ENCODE results near the gene FSD1L.

Gene FSD1L

GRCh38 chr9:105447814-105448812 is at the start of gene FSD1L:
FSD1L (plus strand) TSS chr9:105448034; CDS start chr9:105448221, 187 bp downstream.
- no CpG with 5 or more reads among the region's 87 CpGs for WGBS (ENCODE audit: insufficient coverage, insufficient read length)
- Histone ChIP-seq H3K4me1 (ENCODE audit: control insufficient read depth, insufficient read depth, low read length) (no peaks in the 10 kb centered on the region), H3K27me3 (ENCODE audit: control insufficient read depth, insufficient read depth, low read length) (no peaks in the 10 kb centered on the region), H3K9me3 (ENCODE audit: control insufficient read depth, insufficient read depth, low read length) (no peaks in the 10 kb centered on the region), H3K27ac (ENCODE audit: low read length) (no peak within 1 kb of the TSS), H3K4me3 (ENCODE audit: low read length) (peak within 1 kb of the TSS; percentile 97), H3K36me3 (ENCODE audit: control insufficient read depth, insufficient read depth, low read length) (no peaks in the 10 kb centered on the region)
- DNase-seq (ENCODE audit: low read depth, low spot score): peak; percentile 84

DNA sequence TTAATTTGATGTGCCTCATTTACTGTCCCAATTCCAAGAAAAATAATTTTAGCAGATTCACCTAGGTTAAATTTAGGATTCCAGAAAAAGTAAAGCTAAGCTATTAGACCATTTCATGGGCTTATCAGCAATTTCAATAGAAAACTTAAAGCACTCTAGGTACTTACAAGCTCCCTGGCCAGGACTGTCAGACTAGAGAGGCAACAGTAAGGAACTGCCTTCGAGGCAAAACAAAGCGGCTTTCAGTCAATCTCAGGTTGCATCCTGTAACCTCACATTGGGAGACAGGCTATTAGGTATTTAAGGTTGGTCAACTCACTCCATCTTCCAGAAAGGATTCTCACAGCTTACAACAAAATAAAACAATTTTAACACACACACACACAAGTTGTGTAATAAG is 48.7 kb upstream of the FSD1L start:
- H3K4me1 ChIP-seq (ENCODE audit: control insufficient read depth, insufficient read depth, low read length): peaks cover 7% of the 10 kb centered on the region
- H3K27me3 ChIP-seq (ENCODE audit: control insufficient read depth, insufficient read depth, low read length): no peaks in the 10 kb centered on the region
- H3K27ac ChIP-seq (ENCODE audit: low read length): no peak overlapping the region
- H3K9me3 ChIP-seq (ENCODE audit: control insufficient read depth, insufficient read depth, low read length): no peaks in the 10 kb centered on the region
- no peak overlapping the region for H3K4me3 ChIP-seq (ENCODE audit: low read length)
- DNase-seq (ENCODE audit: low read depth, low spot score): no peak
- WGBS (ENCODE audit: insufficient coverage, insufficient read length): no CpG with 5 or more reads among the region's 2 CpGs
- H3K36me3 ChIP-seq (ENCODE audit: control insufficient read depth, insufficient read depth, low read length): no peaks in the 10 kb centered on the region

GRCh38 chr9:105401651-105402050 is 46.2 kb upstream of the FSD1L start:
- H3K4me3 ChIP-seq (ENCODE audit: low read length): no peak overlapping the region
- DNase-seq (ENCODE audit: low read depth, low spot score): no peak
- H3K27me3 ChIP-seq (ENCODE audit: control insufficient read depth, insufficient read depth, low read length): no peaks in the 10 kb centered on the region
- 100% methylated on average over 1 of the region's 3 CpGs for WGBS (ENCODE audit: insufficient coverage, insufficient read length)
- no peaks in the 10 kb centered on the region for H3K9me3 ChIP-seq (ENCODE audit: control insufficient read depth, insufficient read depth, low read length)
- H3K4me1 ChIP-seq (ENCODE audit: control insufficient read depth, insufficient read depth, low read length): peaks cover 7% of the 10 kb centered on the region
- H3K36me3 ChIP-seq (ENCODE audit: control insufficient read depth, insufficient read depth, low read length): no peaks in the 10 kb centered on the region
- no peak overlapping the region for H3K27ac ChIP-seq (ENCODE audit: low read length)

DNA sequence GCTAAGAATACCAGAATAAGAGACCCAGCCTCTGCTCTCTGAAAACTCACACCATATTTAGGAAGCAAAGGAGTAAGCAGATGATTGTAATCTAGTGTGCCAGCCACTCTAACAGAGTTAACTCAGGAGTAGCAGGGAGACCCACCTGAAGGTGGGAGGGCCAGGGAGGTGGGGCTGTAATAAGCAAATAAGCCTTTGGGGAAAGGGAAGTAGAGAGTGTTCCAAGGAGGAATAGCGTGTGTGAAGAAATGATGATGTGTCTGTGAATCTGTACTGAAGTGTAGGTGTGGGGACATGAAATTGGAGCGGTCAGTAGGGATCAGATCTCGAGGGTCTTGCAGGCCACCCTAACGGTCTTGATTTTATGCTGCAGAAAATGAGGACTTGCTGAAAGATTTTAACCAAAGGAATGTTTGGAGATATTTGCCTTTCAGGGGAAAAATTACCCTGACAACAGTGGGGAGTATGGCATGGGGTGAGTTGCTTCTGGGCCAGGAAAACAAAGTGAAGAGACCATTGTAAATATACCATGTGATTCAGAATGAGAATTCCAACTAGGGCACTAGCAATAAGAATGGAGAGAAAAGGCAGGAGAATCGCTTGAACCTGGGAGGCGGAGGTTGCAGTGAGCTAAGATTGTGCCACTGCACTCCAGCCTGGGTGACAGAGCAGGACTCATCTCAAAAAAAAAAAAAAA is 44.1 kb upstream of the FSD1L start:
- no peak for DNase-seq (ENCODE audit: low read depth, low spot score)
- WGBS (ENCODE audit: insufficient coverage, insufficient read length): no CpG with 5 or more reads among the region's 6 CpGs
- no peak overlapping the region for H3K27ac ChIP-seq (ENCODE audit: low read length)
- H3K4me1 ChIP-seq (ENCODE audit: control insufficient read depth, insufficient read depth, low read length): peaks cover 7% of the 10 kb centered on the region
- no peaks in the 10 kb centered on the region for H3K9me3 ChIP-seq (ENCODE audit: control insufficient read depth, insufficient read depth, low read length)
- no peaks in the 10 kb centered on the region for H3K36me3 ChIP-seq (ENCODE audit: control insufficient read depth, insufficient read depth, low read length)
- H3K4me3 ChIP-seq (ENCODE audit: low read length): no peak overlapping the region
- H3K27me3 ChIP-seq (ENCODE audit: control insufficient read depth, insufficient read depth, low read length): no peaks in the 10 kb centered on the region

- H3K27me3 ChIP-seq (ENCODE audit: control insufficient read depth, insufficient read depth, low read length): no peaks in the 10 kb centered on the region
- no peak overlapping the region for H3K4me3 ChIP-seq (ENCODE audit: low read length)
- H3K9me3 ChIP-seq (ENCODE audit: control insufficient read depth, insufficient read depth, low read length): no peaks in the 10 kb centered on the region
- WGBS (ENCODE audit: insufficient coverage, insufficient read length): no CpG with 5 or more reads among the region's 6 CpGs
- no peak for DNase-seq (ENCODE audit: low read depth, low spot score)
- no peaks in the 10 kb centered on the region for H3K36me3 ChIP-seq (ENCODE audit: control insufficient read depth, insufficient read depth, low read length)
- H3K27ac ChIP-seq (ENCODE audit: low read length): no peak overlapping the region
- H3K4me1 ChIP-seq (ENCODE audit: control insufficient read depth, insufficient read depth, low read length): peaks cover 7% of the 10 kb centered on the region
Measured at GRCh38 chr9:105405514-105406131, 42.2 kb upstream of the FSD1L start.

DNA sequence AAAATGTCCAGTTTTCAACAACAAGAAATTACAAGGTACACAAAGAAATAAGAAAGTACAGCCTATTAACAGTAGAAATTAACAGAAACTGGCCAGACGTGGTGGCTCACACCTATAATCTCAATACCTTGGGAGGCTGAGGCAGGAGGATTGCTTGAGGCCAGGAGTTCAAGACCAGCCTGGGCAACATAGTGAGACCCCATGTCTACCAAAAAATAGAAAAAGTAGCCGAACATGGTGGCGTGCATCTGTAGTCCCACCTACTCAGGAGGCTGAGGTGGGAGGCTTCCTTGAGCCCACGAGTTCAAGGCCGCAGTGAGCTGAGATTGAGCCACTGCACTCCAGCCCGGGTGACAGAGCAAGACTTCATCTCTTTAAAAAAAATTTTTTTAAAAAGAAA is 41.5 kb upstream of the FSD1L start:
- peaks cover 7% of the 10 kb centered on the region for H3K4me1 ChIP-seq (ENCODE audit: control insufficient read depth, insufficient read depth, low read length)
- no peaks in the 10 kb centered on the region for H3K36me3 ChIP-seq (ENCODE audit: control insufficient read depth, insufficient read depth, low read length)
- no CpG with 5 or more reads among the region's 6 CpGs for WGBS (ENCODE audit: insufficient coverage, insufficient read length)
- DNase-seq (ENCODE audit: low read depth, low spot score): no peak
- H3K4me3 ChIP-seq (ENCODE audit: low read length): no peak overlapping the region
- no peaks in the 10 kb centered on the region for H3K27me3 ChIP-seq (ENCODE audit: control insufficient read depth, insufficient read depth, low read length)
- H3K27ac ChIP-seq (ENCODE audit: low read length): no peak overlapping the region
- no peaks in the 10 kb centered on the region for H3K9me3 ChIP-seq (ENCODE audit: control insufficient read depth, insufficient read depth, low read length)

DNA sequence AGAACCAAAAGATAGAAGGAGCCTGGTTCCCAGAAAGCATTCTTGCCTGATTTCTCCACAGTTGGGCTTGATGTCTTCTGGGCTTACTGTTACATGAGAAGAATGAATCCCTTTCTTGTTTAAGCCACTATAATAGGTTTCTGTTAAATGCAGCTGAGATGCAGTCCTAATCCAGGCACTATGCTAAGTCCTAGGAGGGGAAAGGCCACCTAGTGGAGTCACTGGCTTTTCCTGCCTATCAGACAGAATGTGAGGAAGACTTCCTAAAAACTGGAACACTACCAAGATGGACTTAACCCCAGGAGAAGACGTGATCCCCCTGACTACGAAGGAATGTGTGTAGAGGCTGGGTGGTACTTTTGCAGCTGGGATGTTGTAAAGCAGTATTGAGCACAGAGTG is 34.3 kb upstream of the FSD1L start:
- Histone ChIP-seq H3K9me3 (ENCODE audit: control insufficient read depth, insufficient read depth, low read length) (no peaks in the 10 kb centered on the region), H3K4me3 (ENCODE audit: low read length) (no peak overlapping the region), H3K27me3 (ENCODE audit: control insufficient read depth, insufficient read depth, low read length) (no peaks in the 10 kb centered on the region), H3K4me1 (ENCODE audit: control insufficient read depth, insufficient read depth, low read length) (no peaks in the 10 kb centered on the region), H3K27ac (ENCODE audit: low read length) (no peak overlapping the region), H3K36me3 (ENCODE audit: control insufficient read depth, insufficient read depth, low read length) (no peaks in the 10 kb centered on the region)
- no CpG with 5 or more reads among the region's 2 CpGs for WGBS (ENCODE audit: insufficient coverage, insufficient read length)
- no peak for DNase-seq (ENCODE audit: low read depth, low spot score)

DNA sequence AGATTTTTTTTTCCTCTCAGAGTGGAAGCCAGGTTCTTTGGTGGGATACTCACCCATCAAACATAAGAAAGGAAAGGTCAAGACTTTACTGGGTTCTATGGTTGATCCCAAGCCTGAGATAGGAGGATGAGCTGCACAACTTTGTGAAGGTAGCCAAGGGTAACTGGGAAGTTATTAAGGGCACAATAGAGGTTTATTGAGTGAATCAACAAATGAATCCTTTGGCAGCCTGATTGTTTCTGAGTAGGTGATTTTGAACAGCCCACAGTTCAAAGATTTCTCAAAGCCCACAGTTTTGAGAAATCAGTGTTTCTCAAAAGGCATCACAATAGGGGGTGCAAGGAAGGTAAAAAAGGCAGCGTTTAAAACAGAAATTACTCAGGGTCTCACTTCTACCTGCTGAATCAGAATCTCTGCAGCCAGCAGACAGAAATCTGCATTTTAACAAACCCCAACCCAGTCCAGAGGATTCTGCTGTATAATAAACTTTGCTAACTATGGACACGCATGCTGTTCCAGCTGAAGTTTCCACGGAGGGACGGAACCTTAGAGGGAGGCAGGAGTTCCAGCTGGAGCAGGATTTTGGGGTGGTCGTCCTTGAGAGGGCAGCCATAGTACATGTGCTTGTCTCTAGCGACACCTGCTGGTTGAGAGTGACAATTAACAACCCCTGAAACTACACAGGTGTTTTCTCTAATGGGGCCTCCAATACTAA is 32.7 kb upstream of the FSD1L start:
- Histone ChIP-seq H3K36me3 (ENCODE audit: control insufficient read depth, insufficient read depth, low read length) (no peaks in the 10 kb centered on the region), H3K9me3 (ENCODE audit: control insufficient read depth, insufficient read depth, low read length) (no peaks in the 10 kb centered on the region), H3K27ac (ENCODE audit: low read length) (no peak overlapping the region), H3K27me3 (ENCODE audit: control insufficient read depth, insufficient read depth, low read length) (no peaks in the 10 kb centered on the region), H3K4me1 (ENCODE audit: control insufficient read depth, insufficient read depth, low read length) (no peaks in the 10 kb centered on the region), H3K4me3 (ENCODE audit: low read length) (no peak overlapping the region)
- DNase-seq (ENCODE audit: low read depth, low spot score): peak; percentile 75
- no CpG with 5 or more reads among the region's 6 CpGs for WGBS (ENCODE audit: insufficient coverage, insufficient read length)

- no CpG with 5 or more reads among the region's 8 CpGs for whole genome bisulfite sequencing (ENCODE audit: insufficient coverage, insufficient read length)
- Histone ChIP-seq H3K27ac (ENCODE audit: low read length) (no peak overlapping the region), H3K9me3 (ENCODE audit: control insufficient read depth, insufficient read depth, low read length) (no peaks in the 10 kb centered on the region), H3K36me3 (ENCODE audit: control insufficient read depth, insufficient read depth, low read length) (no peaks in the 10 kb centered on the region), H3K27me3 (ENCODE audit: control insufficient read depth, insufficient read depth, low read length) (no peaks in the 10 kb centered on the region), H3K4me3 (ENCODE audit: low read length) (no peak overlapping the region), H3K4me1 (ENCODE audit: control insufficient read depth, insufficient read depth, low read length) (no peaks in the 10 kb centered on the region)
- DNase-seq (ENCODE audit: low read depth, low spot score): no peak
Measured at GRCh38 chr9:105415662-105415980, 32.2 kb upstream of the FSD1L start.

DNA sequence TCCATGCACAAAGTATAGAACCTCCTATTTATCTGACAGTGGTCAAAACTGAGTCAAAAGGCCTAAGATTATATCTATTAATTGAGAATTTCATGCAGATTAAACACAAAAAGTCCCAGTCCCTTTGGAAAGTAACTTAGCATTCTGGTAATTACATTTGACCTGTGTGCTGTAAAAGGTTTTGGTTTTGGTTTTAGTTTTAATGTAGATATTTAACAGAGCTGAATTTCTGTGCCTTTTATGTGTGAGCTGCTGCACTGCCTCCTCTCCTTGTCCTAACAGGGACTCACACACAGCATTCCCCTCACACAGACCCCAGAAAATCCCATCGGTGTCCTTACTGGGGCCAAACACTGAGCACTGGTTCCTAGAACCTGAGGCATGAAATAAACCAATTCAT is 31.0 kb upstream of the FSD1L start:
- WGBS (ENCODE audit: insufficient coverage, insufficient read length): no CpG with 5 or more reads among the region's 1 CpG
- no peak for DNase-seq (ENCODE audit: low read depth, low spot score)
- Histone ChIP-seq H3K4me1 (ENCODE audit: control insufficient read depth, insufficient read depth, low read length) (no peaks in the 10 kb centered on the region), H3K4me3 (ENCODE audit: low read length) (no peak overlapping the region), H3K9me3 (ENCODE audit: control insufficient read depth, insufficient read depth, low read length) (no peaks in the 10 kb centered on the region), H3K27ac (ENCODE audit: low read length) (no peak overlapping the region), H3K36me3 (ENCODE audit: control insufficient read depth, insufficient read depth, low read length) (no peaks in the 10 kb centered on the region), H3K27me3 (ENCODE audit: control insufficient read depth, insufficient read depth, low read length) (no peaks in the 10 kb centered on the region)

Data from iPS DF 6.9 (cell line).